Measurements from ENCODE around the gene HCRTR2. TPM values are rescaled to one million over a fixed set of nuclear protein-coding genes. Genes with fewer than 3 reads are reported as not detected.

HCRTR2 gene
- total RNA-seq, 6 experiments from 2014 or later = not detected

GRCh38 chr6:55320696-55321086, 146.4 kb downstream of the HCRTR2 start:
- H3K4me3 ChIP-seq = no peak overlapping the region
- ATAC-seq (no peak), DNase-seq (no peak)
- TF ChIP-seq CTCF (IDR thresholded peaks at IDR 0.05) = no peak
- no peak for TF ChIP-seq POLR2A (IDR thresholded peaks at IDR 0.05)
- no peaks in the 10 kb centered on the region for H3K36me3 ChIP-seq
- WGBS (ENCODE audit: insufficient coverage, low coverage, low lambda C conversion rate, missing lambda C conversion rate) = 52% methylated on average over 2 of the region's 2 CpGs
- H3K9me3 ChIP-seq = no peaks in the 10 kb centered on the region
- no peaks in the 10 kb centered on the region for H3K27me3 ChIP-seq
- no peaks in the 10 kb centered on the region for H3K4me1 ChIP-seq
- intact Hi-C loops (cut with DNase I) = no loop called here
- H3K27ac ChIP-seq = no peak overlapping the region

GRCh38 chr6:55327169-55327568, 152.9 kb downstream of the HCRTR2 start, which contains the start of gene GFRAL:
Gene GFRAL (plus strand): TSS chr6:55327469. CDS start chr6:55327555, 86 bp downstream.
- ATAC-seq (no peak), DNase-seq (no peak)
- Histone ChIP-seq H3K4me3 (no peak within 1 kb of the TSS), H3K4me1 (no peaks in the 10 kb centered on the region), H3K9me3 (no peaks in the 10 kb centered on the region), H3K27ac (no peak within 1 kb of the TSS), H3K36me3 (no peaks in the 10 kb centered on the region), H3K27me3 (no peaks in the 10 kb centered on the region)
- TF ChIP-seq CTCF (IDR thresholded peaks at IDR 0.05) (no peak), POLR2A (IDR thresholded peaks at IDR 0.05) (no peak)
- WGBS (ENCODE audit: insufficient coverage, low coverage, low lambda C conversion rate, missing lambda C conversion rate) = 34% methylated on average over 5 of the region's 5 CpGs
- intact Hi-C loops (cut with DNase I) = no loop called here

Other genes starting within 250 kb of the HCRTR2 start
- gene GFRAL, start 153.0 kb downstream of the HCRTR2 start, total RNA-seq = not detected